Stimulated activated CD8-positive, alpha-beta memory T cell treated with anti-CD3 and anti-CD28 coated beads, Interleukin-4, amount 100 ng/mL, for 24 hours (primary cell): ENCODE data around the gene CCDC28B.
"Not testable (repeated sequence)": the region's sequence is repeated elsewhere in the genome, so short reads cannot be mapped to it uniquely, and the experiment has no call there.

ENCODE experiments used
- DNase-seq: peaks from one replicate; pipeline ENCODE4 v3.0.0-alpha.2; 2020; ENCODE audit warnings: low read depth

Gene CCDC28B

GRCh38 chr1:32200226-32201010, at the start of gene CCDC28B:
TSS of gene CCDC28B (plus strand) at chr1:32200595. CDS start at chr1:32201936, 1,341 bp downstream.
- DNase-seq: peak; percentile 40

- DNase-seq: no peak
Observed at GRCh38 chr1:32150847-32151246, 49.5 kb upstream of the CCDC28B start.

- no peak for DNase-seq
Observed at GRCh38 chr1:32151319-32151787, 49.0 kb upstream of the CCDC28B start.

GRCh38 chr1:32159189-32159588, 41.2 kb upstream of the CCDC28B start:
- no peak for DNase-seq

GRCh38 chr1:32163405-32163804, 37.0 kb upstream of the CCDC28B start:
- no peak for DNase-seq

- not testable (repeated sequence) for DNase-seq
Observed at GRCh38 chr1:32165633-32166032, 34.8 kb upstream of the CCDC28B start.

GRCh38 chr1:32170991-32171390, 29.4 kb upstream of the CCDC28B start:
- no peak for DNase-seq

GRCh38 chr1:32172621-32173245, 27.7 kb upstream of the CCDC28B start:
- no peak for DNase-seq

- DNase-seq: no peak
Observed at GRCh38 chr1:32178380-32179192, 21.8 kb upstream of the CCDC28B start.

GRCh38 chr1:32179193-32179442, 21.3 kb upstream of the CCDC28B start:
- no peak for DNase-seq

GRCh38 chr1:32179443-32180185, 20.8 kb upstream of the CCDC28B start, which contains the start of gene TXLNA:
TSS of gene TXLNA (plus strand) at chr1:32179675. CDS start at chr1:32180346, 671 bp downstream.
- DNase-seq: peak; percentile 85

- DNase-seq: no peak
Observed at GRCh38 chr1:32180186-32181060, 20.0 kb upstream of the CCDC28B start.

GRCh38 chr1:32181065-32181464, 19.3 kb upstream of the CCDC28B start:
- no peak for DNase-seq

GRCh38 chr1:32181563-32181962, 18.8 kb upstream of the CCDC28B start:
- DNase-seq: no peak

- no peak for DNase-seq
Observed at GRCh38 chr1:32182060-32182459, 18.3 kb upstream of the CCDC28B start.

- no peak for DNase-seq
Observed at GRCh38 chr1:32184650-32185049, 15.7 kb upstream of the CCDC28B start.

GRCh38 chr1:32186077-32186476, 14.3 kb upstream of the CCDC28B start:
- DNase-seq: no peak

GRCh38 chr1:32186491-32186890, 13.9 kb upstream of the CCDC28B start:
- DNase-seq: no peak

GRCh38 chr1:32187850-32188249, 12.5 kb upstream of the CCDC28B start:
- DNase-seq: no peak

- DNase-seq: no peak
Observed at GRCh38 chr1:32192220-32192948, 8.0 kb upstream of the CCDC28B start.
